CD4-positive, alpha-beta T cell treated with Interleukin-4 for 1 hour (primary cell): ENCODE data around the gene KCNJ1.
A peak's percentile ranks its signal among the peaks of the same experiment; 100 is the strongest.

Experiments used
- DNase-seq, 2 donors: peaks; one replicate each; pipeline ENCODE4 v3.0.0-alpha.2; 2020 to 2022

KCNJ1 gene

DNA sequence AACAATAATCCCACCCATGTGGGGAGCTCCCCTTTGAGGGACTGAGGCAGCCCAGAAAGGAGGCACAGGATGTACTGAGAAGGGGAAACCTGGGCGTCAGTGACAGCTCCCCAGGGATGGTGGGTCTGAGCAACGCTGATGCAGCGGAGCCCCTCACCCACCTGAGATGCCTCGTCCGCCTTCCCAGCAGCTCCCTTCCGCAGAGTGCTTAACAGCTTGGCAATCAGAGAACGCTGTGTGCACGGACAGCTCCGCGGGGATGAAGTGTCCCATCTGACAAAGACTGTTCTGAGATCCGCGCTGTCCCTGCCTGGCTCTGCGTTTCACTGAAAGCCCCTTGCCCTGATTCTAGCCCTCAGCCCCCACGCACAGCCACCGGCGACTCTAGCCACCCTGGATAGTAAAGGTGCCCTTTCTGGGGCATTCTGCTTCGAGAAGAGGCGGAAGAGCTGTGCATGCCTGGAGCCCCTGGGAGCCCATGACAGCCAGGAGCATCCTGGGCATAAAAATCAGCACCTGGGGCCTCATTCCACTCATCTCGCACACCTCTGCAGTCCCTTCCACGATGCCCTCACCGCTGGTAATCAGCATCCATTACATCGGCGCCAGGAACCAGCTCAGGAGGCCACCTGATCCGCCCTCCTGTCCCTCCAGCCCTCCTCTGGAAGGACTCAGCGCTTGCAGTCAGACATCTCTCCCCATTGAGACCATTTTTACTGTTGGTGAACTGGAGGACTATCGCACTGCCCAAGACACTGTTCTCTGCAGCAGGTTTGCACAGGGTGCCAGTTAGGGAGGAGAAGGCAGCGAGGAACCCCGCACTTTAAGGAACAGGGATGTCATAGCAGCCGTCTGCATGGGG lies 34.8 kb upstream of the KCNJ1 start:
- no peak for DNase-seq

DNA sequence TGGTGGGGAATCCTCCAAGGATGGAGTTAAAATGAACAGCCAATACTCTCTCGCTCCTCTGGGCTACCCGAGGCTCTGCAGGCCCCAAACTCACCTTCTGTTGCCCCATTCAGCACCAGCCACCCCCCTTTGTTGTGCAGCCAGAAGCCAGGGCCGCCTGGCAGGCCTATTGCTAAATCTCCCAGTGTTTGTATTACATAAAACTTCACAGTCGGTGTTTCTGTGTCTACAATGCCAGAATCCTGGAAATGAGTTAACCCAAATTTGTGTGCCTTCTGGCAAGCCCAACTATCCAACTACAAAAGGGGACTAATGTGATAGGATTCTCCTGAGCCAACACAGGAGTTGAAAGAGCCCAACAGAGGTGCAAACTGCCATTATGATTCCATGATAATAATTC lies 33.4 kb upstream of the KCNJ1 start:
- no peak for DNase-seq

DNA sequence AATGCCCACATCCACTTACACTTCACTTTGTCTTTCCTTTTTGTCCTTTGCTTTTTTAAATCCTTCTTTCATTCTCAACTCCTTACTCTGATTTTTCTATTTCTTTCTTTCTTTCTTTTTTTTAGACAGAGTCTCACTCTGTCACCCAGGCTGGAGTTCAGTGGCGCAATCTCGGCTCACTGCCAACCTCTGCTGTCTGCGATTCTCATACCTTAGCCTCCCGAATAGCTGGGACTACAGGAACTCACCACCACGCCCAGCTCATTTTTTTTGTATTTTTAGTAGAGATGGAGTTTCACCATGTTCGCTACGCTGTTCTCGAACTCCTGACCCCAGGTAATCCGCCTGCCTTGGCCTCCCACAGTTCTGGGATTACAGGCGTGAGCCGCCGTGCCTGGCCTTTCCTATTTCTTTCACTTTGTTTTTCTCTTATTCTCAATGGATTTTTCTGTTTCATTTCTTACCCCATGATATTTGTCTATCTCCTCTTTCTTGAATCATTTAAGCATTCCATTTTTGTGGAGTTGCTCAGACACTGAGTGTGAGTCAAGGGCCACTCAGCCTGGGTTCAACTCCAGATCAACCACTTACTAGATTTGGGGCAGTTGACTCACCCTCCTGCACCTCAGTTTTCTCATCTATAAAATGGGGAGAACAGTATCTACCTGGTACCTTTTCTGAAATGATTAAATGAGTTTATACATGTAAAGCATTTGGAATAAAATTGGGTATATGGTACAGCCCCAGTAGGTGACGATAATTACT lies 31.7 kb upstream of the KCNJ1 start:
- no peak for DNase-seq

DNA sequence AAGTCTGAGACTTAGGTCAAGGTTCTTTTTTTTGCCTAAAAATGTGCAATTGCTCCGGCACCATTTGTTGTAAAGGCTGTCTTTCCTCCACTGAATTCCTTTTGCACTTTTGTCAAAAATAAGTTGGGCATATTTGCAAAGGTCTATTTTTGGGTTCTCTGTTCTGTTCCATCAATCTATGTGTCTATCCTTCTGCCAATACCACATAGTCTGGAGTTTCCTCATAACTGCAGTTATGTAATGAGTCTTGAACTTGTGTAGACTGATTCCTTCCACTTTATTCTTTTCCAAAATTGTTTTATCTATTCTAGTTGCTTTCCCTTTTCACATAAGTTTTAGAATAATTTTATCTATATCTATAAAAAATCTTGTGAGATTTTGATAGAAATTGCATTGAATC lies 30.7 kb upstream of the KCNJ1 start:
- no peak for DNase-seq

DNA sequence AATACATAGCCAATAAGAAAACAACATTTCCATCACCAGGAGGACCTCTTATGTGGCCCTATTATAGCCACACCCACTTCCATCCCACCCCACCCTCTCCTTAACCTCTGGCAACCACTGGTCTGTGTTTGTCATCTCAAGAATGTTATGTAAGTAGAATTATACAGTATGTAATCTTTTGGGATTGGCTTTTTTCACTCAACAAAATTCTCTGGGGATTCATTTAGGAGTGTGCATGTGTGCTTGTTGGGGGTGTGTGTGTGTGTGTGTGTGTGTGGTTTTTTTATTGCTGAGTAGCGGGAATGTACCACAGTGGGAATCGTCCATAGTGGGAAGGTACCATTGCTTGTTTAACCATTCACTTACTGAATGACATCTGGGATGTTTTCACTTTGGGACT lies 29.3 kb upstream of the KCNJ1 start:
- no peak for DNase-seq

DNA sequence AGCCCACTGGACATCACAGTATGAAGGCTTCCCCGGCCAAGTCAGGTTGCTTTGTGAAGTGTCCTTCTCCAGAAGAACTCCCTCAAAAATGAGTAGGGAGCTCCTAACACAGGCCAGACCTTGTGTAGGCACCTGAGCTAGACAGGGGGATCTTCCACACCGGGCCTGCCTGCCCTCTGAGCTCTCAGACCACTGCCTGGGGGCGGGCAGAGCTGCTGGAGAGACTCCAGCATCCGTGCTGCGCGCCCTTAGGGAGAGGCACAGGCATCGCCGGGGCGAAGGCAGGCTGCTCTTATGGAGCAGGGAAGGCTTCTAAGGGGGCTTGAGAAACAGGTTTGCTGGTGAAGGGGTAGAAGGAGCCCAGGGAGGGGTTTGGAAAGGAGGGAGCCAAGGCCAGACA lies 28.4 kb upstream of the KCNJ1 start:
- no peak for DNase-seq

DNA sequence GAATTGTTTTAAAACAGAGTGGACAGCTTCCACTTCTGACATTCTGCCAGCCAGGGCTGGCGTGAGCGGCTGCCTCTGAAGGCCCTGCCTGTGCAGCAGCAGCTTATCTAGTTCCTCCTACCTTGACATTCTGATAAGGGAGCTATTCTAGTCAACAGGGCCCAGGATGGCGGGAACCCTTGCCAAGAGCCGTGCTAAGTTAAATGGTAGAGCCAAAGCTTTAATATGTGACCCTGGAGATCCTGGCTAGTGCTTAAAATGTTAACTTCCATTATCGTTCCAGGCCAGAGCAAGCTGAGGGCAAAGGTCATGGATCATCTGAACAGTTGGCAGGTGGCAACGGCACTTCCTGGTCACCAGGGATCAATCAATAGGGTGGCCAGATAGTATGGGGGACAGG lies 27.6 kb upstream of the KCNJ1 start:
- DNase-seq: no peak

DNA sequence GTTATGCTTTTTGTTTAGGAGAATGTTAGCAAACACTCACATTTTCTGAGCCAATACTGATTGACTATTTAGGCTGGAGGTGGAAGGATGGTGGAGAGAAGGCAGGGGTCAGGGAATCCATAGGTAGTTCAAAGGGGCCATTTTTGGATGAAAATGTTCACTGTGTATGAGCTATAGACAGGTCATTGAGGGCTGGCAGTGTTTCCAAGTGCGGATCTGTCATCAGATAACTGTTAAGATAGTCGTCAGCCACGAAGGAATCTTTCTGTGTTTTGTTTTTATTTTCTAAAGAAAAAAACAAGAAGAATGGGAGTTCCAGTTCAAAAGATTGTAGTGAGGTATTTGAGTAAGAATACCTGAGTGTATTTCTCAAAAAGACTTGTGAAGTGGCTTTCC lies 27.2 kb upstream of the KCNJ1 start:
- no peak for DNase-seq

DNA sequence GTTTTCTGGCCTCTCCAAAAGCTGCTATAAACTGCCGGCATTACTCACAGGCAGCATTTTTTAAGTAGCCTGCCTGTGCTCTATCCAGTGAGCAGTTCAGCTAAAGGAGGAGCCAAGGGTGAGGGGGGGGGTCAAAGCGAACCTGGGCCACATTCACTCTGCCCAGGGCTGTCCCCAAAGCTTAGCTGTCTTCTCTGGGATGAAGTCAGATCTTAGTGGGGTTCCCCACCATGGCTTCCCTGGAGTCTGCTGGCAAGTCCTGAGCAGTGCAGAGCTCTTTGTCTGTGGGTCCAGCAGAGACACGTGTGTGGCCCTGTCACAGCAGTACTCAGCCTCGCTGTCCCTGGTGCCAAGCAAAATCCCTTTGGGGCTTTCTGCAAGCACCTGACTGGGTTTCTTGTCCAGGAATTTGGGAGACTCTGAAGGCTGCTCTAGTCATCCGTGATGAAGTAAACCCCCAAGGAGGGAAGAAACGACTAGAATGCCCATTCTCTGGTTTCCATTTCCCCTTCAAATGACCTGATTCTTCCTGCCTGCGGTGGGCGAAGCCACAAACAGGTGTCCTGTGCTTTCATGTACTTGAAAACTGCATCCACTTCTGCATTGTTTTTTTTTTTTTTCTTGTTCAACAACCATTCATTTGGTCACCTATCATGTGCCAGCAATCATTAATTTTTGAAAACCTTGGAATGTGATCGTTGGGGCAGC lies 26.6 kb upstream of the KCNJ1 start:
- no peak for DNase-seq

DNA sequence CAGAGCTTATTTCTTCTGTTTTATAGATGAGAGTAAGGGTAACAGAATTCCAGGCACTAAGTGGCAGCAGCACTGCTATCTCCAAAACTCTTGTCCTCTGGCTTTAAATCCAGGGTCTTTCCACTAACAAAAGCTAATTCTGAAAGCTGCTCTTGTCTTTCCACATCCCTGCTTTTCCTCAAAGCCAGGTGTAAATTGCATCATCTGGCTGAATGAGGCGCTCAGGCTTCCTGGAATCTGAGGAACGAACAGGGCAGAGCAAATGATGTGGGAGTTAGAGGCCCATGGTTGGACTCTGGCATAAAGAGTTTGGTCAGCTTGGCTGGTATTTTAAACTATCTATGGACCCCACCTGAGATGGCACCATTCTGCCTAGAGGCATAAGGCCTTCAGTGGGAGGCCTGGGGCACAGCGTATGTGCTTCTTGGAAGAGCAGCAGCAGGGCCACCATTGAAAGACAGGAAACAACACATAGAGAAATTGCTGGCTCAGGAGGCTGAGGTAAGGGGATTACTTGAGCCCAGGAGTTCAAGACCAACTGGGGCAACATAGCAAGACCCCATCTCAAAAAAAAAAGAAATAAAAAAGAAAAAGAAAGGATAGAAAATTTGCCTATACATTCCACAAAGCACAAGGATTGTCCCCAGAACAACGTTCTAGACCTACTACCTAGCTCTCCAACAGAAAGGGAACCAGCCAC lies 25.9 kb upstream of the KCNJ1 start:
- peak in 1 of 2 donors; percentile 2 for DNase-seq

DNA sequence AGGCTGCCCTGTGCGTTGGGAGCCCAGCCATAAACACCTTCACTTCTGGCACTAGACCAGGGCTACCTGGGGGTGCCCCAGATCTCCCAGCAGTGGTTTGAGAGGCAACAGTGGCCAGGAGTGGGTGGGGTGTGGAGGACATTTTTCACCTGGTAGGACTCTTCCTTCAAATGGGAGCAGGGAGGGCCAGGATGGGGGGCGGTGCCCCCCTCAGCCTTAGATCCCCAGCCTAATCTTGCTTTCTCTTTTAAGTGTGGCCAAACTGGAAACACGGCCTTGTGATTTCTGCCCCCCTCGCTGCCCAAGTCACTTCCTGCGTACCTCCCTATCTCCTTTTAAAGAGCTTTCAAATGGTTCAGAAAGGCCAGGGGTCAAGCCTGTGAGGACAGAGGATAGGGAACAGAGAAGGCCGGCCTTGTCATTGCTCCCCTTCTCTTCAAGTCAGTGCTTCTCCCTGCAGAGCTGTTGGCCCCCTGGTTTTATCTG lies 24.9 kb upstream of the KCNJ1 start:
- DNase-seq: peak in 1 of 2 donors; percentile 10

DNA sequence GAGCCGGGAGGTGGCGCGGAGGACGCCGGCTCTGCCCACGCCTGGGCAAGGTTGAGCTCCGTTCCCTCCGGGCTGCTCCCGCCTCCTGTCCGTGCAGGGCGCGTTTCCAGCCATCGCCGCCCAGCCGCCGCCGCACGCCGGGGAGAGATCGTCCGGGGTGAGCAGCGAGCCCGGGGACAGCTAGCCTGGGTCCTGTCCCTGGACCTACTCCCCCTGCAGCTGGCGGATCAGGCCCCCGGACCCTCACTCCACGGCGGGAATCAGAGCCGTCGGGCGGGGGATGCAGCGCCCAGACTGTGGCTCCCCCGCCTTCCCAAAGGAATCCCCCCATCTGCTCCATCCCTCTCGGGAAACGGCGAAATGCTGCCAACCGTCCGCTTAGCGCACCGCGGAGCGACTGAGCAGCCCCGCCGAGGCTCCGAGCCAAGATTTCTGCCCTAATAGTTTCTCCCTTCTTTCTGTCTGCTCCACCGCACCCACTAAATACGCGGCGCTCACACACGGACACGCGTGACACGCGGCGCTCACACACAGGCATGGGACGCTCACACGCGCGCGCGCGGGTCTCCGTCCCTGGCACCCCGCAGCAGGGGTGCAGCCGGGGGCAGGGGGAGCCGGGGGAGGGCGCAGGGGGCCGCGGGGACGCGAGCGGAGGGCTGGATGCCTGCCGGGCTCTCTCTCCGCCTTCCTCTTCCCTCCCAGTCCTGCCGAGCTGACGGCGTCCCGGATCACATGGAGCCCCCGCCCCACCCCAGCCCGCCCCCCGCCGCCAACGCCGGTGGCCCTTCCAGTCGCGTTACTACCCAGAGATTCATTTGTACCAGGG lies 23.7 kb upstream of the KCNJ1 start, which contains the start of gene KCNJ5:
Gene KCNJ5, plus strand, starts transcription at position 814 of the 826 bp plus-strand sequence. CDS start 19,918 bp downstream, outside the sequence.
- DNase-seq: no peak

DNA sequence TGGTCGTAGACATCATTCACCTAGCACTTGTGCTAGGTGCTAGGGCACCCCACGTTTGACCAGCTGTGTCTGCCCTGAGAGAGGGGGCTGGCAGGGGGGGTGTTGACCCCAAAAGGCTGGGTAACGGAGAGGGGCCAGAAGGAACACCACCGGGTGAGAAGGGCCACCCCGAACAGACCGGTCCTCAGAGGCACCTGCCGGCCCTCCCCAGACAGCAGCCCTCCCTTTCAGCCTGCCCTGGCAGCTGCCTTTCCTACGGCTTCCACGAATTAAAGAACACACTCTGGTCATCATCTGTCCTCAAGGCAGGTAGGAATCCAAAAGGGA lies 23.1 kb upstream of the KCNJ1 start:
- DNase-seq: no peak

DNA sequence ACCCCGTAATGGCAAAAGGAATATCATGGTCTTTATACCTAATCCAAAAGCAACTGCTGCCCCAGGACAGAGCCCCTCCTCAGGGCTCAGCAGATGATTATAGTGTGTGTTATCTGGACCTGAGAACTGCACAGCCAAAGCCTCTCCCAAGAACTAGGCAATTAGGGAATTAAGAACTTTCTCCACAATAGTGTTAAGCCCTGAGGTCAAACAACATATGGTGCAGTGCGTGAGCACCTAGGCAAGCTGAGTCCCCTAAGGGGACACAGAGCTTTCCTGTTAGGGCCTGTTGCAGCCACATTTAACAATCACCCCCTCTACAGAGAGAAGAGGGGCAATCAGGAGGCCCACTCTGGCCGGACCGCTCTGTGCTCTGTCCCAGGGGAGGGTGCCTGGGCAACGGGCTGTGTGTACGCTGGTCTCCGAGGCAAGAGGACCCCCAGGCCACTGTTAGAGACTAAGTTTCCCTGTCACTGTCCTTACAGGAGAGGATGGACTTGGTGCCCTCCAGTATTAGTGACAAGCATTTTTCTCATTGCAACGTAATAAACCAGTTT lies 22.6 kb upstream of the KCNJ1 start:
- DNase-seq: no peak

DNA sequence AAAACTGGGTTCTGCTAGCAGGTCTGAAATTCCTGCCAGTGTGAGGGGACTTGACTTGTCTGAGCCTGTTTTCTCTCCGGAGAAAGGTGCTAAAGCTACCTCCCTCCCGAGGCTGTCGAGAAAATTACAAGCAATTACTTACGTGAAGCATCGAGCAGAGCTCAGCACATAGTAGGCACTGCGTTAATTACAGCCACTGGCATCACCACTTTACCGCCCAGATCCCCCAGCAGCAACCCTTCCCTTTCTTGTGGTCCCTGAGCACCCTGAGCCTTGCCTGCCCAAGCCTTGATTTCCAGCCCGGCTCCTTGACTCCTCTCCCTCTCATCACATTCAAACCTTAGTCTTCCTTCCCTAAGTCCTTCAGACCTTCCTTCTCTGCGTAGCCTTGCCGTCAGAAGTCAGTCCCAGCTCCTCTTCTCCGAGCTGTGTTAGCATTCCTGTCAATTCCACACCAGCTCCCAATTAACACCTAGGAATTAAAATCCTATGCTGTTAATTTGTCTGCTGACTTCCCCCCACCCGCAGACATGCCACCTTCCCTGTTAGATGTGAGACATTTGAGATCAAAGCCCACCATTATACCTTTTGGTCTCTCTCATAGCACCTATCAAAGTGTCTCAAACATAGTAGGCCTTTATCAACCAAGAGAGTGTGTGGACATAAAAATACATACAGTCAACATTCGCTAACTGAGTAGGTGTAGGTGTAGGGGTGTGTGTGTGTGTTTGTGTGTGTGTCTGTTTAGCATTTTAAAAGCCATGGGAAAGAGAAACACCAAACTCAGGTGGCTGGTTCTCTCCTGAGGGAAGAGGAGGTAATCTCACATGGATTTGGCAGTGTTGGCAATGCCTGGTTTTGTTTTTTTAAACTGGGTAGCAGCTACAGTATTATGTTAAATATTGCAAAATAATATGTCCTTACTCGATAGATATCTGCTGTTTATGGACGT lies 21.2 kb upstream of the KCNJ1 start:
- no peak for DNase-seq

DNA sequence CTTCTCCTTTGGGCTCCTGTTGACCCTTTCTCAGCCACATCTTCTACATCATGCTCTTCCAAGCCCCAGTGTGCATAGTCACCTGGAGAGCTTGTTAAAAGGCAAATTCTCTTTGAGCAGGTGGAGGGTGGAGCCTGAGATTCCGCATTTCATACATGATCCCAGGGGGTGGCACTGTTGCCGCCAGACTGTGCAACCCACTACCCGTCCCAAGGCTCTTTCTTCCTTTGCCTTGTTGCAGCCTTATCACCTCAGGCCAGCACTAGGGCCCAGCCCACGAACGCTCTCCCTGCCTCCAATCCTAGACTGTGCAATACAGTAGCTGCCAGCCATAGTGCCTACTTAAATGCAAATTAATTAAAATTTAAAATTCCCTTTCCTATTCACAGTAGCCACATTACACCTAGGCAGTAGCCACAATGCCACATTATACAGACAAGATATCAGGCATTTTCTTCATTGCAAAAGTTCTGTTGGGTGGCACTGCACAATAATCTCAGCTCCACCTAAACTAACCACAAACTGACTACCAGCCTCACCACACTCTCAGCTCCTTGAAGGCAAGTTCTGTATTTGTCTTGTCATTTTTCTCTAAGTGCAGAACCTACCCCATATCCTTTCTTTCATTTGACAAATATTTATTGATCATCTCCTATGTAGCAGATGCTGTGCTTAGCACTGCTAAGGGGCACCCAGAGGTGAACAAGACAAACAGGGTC lies 19.5 kb upstream of the KCNJ1 start:
- no peak for DNase-seq

DNA sequence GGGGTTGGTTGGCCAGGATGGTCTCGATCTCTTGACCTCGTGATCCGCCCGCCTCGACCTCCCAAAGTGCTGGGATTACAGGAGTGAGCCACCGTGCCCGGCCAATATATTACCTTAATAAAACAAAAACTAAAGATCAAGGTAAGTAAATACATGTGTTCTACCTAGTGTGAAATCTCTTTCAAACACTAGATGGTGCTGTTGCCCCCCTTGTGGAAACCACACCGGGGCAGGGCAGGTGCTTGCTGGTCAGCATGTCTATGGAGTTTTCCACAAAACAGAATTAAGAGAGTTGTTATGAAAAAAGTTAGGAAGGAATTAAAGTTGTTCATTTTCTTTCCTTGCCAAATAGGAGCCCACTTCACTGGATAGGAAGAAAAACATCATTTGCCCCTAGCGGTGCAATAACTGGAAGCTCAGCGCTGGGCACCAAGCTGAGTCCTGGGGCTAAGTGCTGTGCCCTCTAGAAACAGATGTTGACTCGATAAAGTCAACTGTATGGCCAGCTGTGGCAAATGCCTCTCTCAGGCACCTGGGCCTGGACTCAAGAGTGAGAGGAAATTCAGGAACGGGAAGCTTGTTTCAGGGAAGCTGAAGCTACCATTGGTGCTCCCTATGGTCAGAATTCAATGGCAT lies 17.7 kb upstream of the KCNJ1 start:
- peak; percentile 66 to 74 for DNase-seq

DNA sequence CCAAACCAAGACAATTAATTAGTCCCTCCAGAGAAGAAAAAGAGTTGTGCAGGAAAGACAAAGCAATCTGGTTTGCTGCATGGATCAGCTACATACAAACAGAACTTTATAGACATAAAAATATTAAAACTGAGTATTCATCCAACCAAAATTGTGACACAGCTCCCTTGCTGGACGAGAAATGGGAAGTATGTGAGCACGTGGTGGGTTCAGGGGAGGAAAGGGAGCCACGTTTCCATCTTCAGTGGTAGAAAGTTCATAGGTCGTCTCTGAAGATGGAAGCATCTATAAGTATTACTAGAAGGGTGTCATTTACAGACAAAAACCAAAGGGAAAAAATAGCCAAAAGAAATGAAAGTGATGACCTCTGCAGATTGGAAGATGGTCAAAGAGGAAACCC lies 17.0 kb upstream of the KCNJ1 start:
- DNase-seq: no peak

DNA sequence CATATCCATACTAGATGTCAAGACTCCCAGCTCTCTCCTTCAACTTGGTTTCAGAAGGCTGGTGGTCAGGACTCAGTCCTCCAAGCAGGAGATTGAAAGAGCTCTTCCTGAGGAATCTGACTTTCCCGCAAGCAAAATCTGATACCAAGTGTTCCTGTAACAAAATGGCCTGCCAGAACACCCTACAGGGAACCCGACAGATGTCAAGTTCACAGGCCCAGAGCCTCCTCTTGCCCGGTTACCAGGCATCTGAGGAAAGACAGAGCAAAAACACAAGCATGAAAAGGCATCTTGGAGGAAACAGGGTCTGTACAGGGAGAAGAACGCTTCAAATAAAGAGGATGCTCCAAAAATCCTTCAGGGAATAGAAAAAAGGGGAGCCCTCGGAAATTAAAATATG lies 15.4 kb upstream of the KCNJ1 start:
- no peak for DNase-seq
